Ectodermal cell (in vitro differentiated cells): ENCODE measurements around the gene GARIN5B.

Source experiments
- H3K27ac ChIP-seq: 2 replicates; pipeline ENCODE4 v1.7.0; 2013; ENCODE audit warnings: mild to moderate bottlenecking, low read depth, low read length; ENCODE audit not compliant: insufficient read depth, poor library complexity, severe bottlenecking
- H3K27me3 ChIP-seq: 2 replicates; pipeline ENCODE4 v1.7.0; 2013; ENCODE audit warnings: mild to moderate bottlenecking, low read length; ENCODE audit not compliant: insufficient read depth, control insufficient read depth, poor library complexity, severe bottlenecking
- H3K36me3 ChIP-seq: one replicate; pipeline ENCODE4 v1.7.0; 2013; ENCODE audit warnings: low read length; ENCODE audit not compliant: control insufficient read depth, insufficient read depth
- H3K4me1 ChIP-seq: one replicate; pipeline ENCODE4 v1.7.0; 2013; ENCODE audit warnings: low read length; ENCODE audit not compliant: control insufficient read depth, insufficient read depth
- H3K4me3 ChIP-seq: 2 replicates; pipeline ENCODE4 v1.7.0; 2013; ENCODE audit warnings: low read depth, low read length, control low read depth; ENCODE audit not compliant: insufficient read depth
- H3K9me3 ChIP-seq: 2 replicates; pipeline ENCODE4 v1.7.0; 2013; ENCODE audit warnings: mild to moderate bottlenecking, low read length, moderate library complexity; ENCODE audit not compliant: control insufficient read depth
- WGBS, 2 experiments: methylation state at CpG; one replicate each; pipeline ENCODE4 v1.1.7; 2013; ENCODE audit warnings: missing lambda C conversion rate in 2 of 2; 5-methylcytosine and 5-hydroxymethylcytosine counted together

The GARIN5B gene

DNA sequence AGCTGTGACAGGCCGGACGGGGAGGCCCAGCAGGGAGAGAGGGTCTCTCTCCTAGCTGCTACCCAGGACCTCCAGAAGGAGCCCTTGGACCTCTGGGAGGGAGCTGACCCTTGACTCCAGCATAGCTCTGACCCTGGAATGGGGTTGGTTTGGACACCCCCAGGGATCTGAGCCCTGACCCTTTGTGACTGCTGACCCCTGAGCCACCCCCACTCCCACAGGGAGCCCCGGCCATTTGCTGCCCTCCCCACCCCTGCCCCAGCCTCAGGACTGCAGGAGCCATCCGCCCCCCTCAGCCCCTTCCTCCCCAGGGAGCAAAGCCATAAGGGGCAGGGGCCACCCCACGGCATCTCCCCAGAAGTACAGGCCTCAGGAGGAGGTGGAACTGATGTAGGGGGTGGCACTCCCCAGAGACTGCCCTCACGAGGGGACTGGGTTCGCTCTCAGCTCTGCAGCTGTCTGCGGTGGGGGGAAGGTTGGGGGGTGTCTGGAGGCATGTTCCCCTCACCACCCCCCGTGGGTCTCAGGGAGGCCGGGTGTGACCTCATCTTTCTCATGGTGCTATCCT lies 15.5 kb downstream of the GARIN5B start:
- Histone ChIP-seq H3K27me3 (peaks cover 12% of the 10 kb centered on the region), H3K4me3 (no peak overlapping the region), H3K4me1 (peaks cover 15% of the 10 kb centered on the region), H3K27ac (no peak overlapping the region), H3K36me3 (peaks cover 7% of the 10 kb centered on the region), H3K9me3 (no peaks in the 10 kb centered on the region)
- WGBS, 2 experiments = 74 to 83% methylated on average over 6 to 10 of the region's 10 CpGs

GRCh38 chr19:55346725-55347441 lies 16.2 kb downstream of the GARIN5B start:
- Histone ChIP-seq H3K4me3 (no peak overlapping the region), H3K4me1 (peaks cover 20% of the 10 kb centered on the region), H3K9me3 (no peaks in the 10 kb centered on the region), H3K36me3 (peaks cover 14% of the 10 kb centered on the region), H3K27ac (no peak overlapping the region), H3K27me3 (peaks cover 5% of the 10 kb centered on the region)
- WGBS, 2 experiments = 91 to 92% methylated on average over 41 of the region's 41 CpGs

DNA sequence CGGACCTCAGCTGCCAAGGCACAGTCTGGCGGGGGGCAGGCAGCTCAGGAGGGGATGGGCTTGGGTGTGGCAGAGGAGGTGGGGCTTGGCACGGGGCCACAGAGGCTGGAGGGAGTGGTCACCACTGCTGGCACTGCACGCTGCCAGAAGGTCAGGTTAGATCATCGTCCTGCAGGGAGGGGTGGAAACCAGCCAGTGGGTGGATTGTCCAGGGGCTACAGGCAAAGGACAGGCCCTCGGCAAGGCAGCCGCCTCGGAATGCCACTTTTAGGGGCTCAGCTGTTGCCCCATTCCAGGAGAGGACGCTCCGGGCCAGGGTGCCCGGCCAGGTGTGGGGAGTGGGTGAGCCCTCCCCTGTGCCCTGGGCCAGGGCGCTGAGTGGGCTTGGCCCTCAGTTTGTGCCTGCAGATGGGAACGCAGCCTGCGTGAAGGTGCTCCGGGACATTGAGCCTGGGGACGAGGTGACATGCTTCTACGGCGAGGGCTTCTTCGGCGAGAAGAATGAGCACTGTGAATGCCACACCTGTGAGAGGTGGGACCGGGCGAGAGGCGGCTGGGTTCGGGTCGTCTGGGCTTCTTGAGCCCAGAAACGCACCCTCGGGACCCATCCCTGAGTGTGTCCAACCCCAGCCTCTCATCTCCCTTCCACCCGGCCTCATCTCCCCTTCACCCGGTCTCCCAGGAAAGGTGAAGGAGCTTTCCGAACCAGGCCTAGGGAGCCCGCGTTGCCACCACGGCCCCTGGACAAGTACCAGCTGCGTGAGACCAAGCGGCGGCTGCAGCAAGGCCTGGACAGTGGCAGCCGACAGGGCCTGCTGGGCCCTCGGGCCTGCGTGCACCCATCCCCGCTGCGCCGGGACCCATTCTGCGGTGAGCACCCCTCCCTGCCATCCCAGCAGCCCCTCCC lies 17.0 kb downstream of the GARIN5B start:
- Histone ChIP-seq H3K4me1 (peaks cover 26% of the 10 kb centered on the region), H3K9me3 (no peaks in the 10 kb centered on the region), H3K27me3 (no peaks in the 10 kb centered on the region), H3K27ac (no peak overlapping the region), H3K4me3 (no peak overlapping the region), H3K36me3 (peaks cover 16% of the 10 kb centered on the region)
- WGBS, 2 experiments = 92 to 93% methylated on average over 43 of the region's 43 CpGs

DNA sequence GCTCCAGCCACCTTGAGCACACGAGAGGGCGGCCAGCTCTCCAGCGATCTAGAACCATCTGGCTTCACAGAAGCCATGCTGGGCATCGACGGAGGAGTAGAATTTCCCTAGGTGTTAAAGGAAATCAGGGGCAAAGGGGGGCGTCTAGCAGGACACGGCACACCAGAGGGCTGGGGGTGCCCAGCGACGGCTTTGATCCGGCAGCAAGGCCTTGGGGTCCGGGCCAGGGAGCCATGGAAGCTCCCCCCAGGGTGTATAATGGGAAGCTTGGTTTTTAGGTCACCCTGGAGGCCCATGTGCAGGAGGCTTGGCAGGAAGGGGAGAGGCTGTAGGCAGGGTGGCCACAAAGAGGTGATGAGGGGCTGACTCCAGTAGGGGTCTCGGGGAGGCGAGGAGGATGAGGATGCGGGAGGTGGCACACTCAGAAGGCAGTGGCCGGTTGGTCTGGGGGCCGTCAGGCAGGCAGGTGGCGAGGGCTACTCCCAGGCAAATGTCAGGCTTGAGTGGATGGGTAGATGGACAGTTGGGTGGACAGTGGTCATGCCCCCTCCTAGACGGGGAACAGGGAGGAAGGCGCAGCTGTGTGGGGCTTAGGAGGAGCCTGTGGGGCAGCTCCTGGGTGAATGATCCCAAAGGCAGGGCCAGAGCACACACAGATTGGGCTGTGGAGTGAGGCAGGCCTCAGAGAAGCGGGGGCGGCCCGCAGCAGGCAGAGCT lies 17.8 kb downstream of the GARIN5B start:
- Histone ChIP-seq H3K4me3 (no peak overlapping the region), H3K27me3 (no peaks in the 10 kb centered on the region), H3K4me1 (peaks cover 26% of the 10 kb centered on the region), H3K36me3 (peaks cover 16% of the 10 kb centered on the region), H3K9me3 (no peaks in the 10 kb centered on the region), H3K27ac (no peak overlapping the region)
- 93% methylated on average over 22 of the region's 22 CpGs for WGBS, 2 experiments

DNA sequence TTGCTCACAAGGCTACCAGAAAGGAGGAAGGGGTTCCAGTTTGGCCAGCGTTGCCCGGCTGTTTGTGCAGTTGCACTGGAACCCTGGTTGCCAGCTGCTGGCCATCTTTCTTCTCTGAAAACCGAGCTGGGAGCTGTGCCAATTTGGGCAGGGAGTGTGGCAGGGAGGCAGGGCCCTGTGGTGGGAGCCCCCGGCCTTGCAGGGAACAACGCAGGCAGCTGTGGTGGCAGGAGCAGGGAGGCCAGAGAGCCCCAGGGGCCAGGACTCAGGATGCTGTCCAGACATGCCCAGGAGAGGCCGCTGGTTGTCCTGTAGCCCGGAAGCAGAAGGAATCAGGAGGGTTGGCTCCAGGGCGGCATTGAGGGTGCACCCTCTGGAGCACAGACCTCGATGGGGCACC lies 18.6 kb downstream of the GARIN5B start:
- H3K27me3 ChIP-seq = no peaks in the 10 kb centered on the region
- no peak overlapping the region for H3K27ac ChIP-seq
- WGBS, 2 experiments = 92 to 93% methylated on average over 9 of the region's 9 CpGs
- H3K4me1 ChIP-seq = peaks cover 26% of the 10 kb centered on the region
- H3K36me3 ChIP-seq = peaks cover 16% of the 10 kb centered on the region
- H3K9me3 ChIP-seq = no peaks in the 10 kb centered on the region
- H3K4me3 ChIP-seq = no peak overlapping the region

- Histone ChIP-seq H3K36me3 (peaks cover 16% of the 10 kb centered on the region), H3K4me3 (peak overlapping the region; percentile 83), H3K4me1 (peaks cover 11% of the 10 kb centered on the region), H3K27me3 (no peaks in the 10 kb centered on the region), H3K9me3 (no peaks in the 10 kb centered on the region), H3K27ac (no peak overlapping the region)
- 88 to 89% methylated on average over 50 of the region's 50 CpGs for WGBS, 2 experiments
Observed at GRCh38 chr19:55341595-55342531, 21.2 kb downstream of the GARIN5B start.

DNA sequence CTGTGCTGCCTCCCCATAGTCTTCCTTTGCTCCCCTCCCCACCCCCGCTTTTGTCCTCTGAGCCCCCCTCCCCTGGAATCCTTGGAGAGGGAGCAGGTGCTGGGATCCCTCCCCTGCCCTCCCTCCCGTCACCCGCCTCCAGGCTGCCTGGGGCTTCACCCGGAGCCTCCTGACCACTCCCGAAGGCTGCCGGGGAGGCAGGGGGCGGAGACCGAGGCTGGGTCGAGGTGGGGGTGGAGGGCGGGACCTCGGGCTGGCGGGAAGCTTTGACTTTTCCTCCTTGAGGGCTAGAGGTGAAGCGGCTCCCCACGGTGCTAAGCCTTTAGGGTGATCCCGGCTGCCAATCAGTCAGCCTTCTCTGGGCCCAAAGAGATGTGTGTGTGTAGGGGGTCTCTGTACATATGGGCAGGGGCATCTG lies 21.9 kb downstream of the GARIN5B start:
- peak overlapping the region; percentile 83 for H3K4me3 ChIP-seq
- H3K36me3 ChIP-seq = peaks cover 16% of the 10 kb centered on the region
- no peak overlapping the region for H3K27ac ChIP-seq
- WGBS, 2 experiments = 1% methylated on average over 14 to 15 of the region's 15 CpGs
- peaks cover 11% of the 10 kb centered on the region for H3K4me1 ChIP-seq
- no peaks in the 10 kb centered on the region for H3K9me3 ChIP-seq
- H3K27me3 ChIP-seq = no peaks in the 10 kb centered on the region

DNA sequence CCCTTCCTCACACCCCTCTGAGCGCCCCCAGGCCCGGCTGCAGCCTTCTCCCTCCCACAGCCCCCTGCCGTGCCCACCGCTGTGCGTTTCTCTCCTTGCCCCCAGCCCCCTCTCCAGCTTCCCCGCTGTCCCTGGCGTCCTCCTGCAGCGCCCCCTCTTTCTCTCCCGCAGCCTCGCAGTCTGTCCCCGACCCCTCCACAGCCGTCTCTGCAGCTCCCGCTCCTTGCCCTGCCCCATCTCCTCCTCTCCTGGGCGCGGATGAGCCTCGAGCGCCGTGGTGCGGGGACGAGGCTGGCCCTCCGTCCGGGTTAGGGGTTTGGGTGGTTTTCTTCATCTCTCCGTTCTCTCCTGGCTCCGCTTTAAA lies 22.3 kb downstream of the GARIN5B start:
- Histone ChIP-seq H3K27ac (peak overlapping the region; percentile 58), H3K9me3 (no peaks in the 10 kb centered on the region), H3K36me3 (peaks cover 16% of the 10 kb centered on the region), H3K4me1 (peaks cover 11% of the 10 kb centered on the region), H3K27me3 (no peaks in the 10 kb centered on the region), H3K4me3 (peak overlapping the region; percentile 83)
- WGBS, 2 experiments = 0% methylated on average over 24 of the region's 24 CpGs
